GM12874 (cell line): Measurements from ENCODE around the gene TANGO2.

ENCODE experiments used
- CTCF ChIP-seq: IDR thresholded peaks from 2 replicates; pipeline ENCODE4 v1.5.1; 2011; ENCODE audit warnings: low read depth, mild to moderate bottlenecking, control low read depth, low read length, moderate library complexity; ENCODE audit not compliant: insufficient read depth

Gene TANGO2

GRCh38 chr22:20084547-20085413, 63.9 kb downstream of the TANGO2 start:
- peak; percentile 49 for TF ChIP-seq CTCF

DNA sequence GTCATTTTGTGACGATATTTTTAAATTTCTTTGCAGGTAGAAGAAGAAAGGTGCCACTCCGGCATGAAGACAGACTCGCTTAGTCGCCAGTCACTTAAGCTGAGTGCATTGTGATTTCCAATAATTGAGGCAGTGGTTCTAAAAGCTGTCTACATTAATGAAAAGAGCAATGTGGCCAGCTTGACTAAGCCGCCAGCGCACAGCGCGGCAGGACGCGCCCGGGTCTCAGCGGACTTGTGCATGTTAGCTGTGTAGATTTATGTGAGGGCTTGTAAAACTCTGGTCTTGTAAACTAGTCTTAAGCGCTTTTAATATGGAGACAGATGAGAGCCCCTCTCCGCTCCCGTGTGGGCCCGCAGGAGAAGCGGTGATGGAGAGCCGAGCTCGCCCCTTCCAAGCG, 64.7 kb downstream of the TANGO2 start:
- no peak for TF ChIP-seq CTCF

DNA sequence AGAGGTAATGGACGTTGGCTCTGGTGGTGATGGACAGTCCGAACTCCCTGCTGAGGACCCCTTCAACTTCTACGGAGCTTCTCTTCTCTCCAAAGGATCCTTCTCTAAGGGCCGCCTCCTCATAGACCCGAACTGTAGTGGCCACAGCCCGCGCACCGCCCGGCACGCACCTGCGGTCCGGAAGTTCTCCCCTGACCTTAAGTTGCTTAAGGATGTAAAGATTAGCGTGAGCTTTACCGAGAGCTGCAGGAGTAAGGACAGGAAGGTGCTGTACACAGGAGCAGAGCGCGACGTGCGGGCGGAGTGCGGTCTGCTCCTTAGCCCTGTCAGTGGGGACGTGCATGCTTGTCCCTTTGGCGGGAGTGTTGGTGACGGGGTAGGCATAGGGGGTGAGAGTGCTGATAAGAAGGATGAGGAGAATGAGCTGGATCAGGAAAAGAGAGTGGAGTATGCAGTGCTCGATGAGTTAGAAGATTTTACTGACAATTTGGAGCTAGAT, 65.2 kb downstream of the TANGO2 start:
- no peak for TF ChIP-seq CTCF

GRCh38 chr22:20086763-20087162, 65.9 kb downstream of the TANGO2 start:
- TF ChIP-seq CTCF = no peak

- TF ChIP-seq CTCF = no peak
Observed at GRCh38 chr22:20087319-20088262, 66.7 kb downstream of the TANGO2 start.

GRCh38 chr22:20088263-20088648, 67.3 kb downstream of the TANGO2 start:
- TF ChIP-seq CTCF = no peak
